Measurements from ENCODE around the gene PIAS2. TPM values are rescaled to one million over a fixed set of nuclear protein-coding genes. Genes with fewer than 3 reads are reported as not detected.

The PIAS2 gene
- total RNA-seq, 1 experiment from 2014 or later: 30.6 TPM

DNA sequence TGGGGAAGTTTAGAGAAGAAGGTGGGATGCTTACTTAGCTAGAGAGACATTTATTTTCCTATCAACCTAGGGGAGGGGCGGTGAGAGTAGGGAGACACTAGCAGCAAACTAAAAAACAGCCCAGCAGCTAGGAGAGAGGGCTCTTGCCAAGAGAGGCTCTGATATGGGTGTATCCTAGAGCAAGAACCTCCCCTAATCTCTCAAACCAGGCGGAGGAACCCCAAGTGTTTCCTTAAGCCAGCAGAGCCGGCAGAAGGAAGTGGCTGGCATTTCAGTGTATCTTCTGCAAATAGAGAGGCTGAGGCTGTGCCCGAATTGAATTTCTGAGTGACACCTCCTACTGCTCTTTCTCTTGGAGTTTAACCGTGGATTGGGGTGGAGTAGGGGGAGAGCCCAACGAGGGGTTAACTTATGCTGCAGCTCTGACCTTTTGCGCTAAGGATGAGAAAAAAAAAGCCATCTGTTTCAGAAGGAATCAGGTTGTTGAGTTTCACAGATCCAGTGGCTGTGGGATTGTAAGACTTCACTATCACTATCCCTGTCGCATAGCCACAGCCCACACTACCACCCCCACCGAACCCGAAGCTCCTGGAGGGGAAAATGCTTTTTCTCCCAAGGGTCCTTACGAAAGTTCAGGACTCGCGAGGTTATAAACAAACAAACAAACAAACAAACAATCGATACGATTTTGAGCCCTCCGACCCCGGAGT, 161.8 kb downstream of the PIAS2 start:
- in situ Hi-C loops (cut with HindIII; ENCODE audit: low pct_unique_long_range_greater_than_20kb, low sequenced_read_pairs) (no loop called here), intact Hi-C loops (cut with micrococcal nuclease; ENCODE audit: unreplicated experiment) (no loop called here)
- Histone ChIP-seq H3K4me3 (ENCODE audit: low read depth in 2 of 2, low read length in 2 of 2) (no peak overlapping the region), H3K36me3 (ENCODE audit: control insufficient read depth, insufficient read depth, low read length) (no peaks in the 10 kb centered on the region), H3K27ac (ENCODE audit: low read length) (no peak overlapping the region), H3K9me3 (ENCODE audit: control insufficient read depth, insufficient read depth, low read depth, low read length) (no peaks in the 10 kb centered on the region), H3K4me1 (ENCODE audit: control insufficient read depth, insufficient read depth, low read length) (no peaks in the 10 kb centered on the region), H3K27me3 (ENCODE audit: control insufficient read depth, insufficient read depth, low read length) (no peaks in the 10 kb centered on the region)
- no peak for TF ChIP-seq TCF7L2 (IDR thresholded peaks at IDR 0.05; ENCODE audit: low read depth, low read length)
- TF ChIP-seq SIN3A (IDR thresholded peaks at IDR 0.05; ENCODE audit: borderline replicate concordance, insufficient read depth, low read depth, low read length): no peak
- TF ChIP-seq, protein P1, sequence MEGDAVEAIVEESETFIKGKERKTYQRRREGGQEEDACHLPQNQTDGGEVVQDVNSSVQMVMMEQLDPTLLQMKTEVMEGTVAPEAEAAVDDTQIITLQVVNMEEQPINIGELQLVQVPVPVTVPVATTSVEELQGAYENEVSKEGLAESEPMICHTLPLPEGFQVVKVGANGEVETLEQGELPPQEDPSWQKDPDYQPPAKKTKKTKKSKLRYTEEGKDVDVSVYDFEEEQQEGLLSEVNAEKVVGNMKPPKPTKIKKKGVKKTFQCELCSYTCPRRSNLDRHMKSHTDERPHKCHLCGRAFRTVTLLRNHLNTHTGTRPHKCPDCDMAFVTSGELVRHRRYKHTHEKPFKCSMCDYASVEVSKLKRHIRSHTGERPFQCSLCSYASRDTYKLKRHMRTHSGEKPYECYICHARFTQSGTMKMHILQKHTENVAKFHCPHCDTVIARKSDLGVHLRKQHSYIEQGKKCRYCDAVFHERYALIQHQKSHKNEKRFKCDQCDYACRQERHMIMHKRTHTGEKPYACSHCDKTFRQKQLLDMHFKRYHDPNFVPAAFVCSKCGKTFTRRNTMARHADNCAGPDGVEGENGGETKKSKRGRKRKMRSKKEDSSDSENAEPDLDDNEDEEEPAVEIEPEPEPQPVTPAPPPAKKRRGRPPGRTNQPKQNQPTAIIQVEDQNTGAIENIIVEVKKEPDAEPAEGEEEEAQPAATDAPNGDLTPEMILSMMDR (IDR thresholded peaks at IDR 0.05): no peak
- TF ChIP-seq POLR2AphosphoS5 (IDR thresholded peaks at IDR 0.05; ENCODE audit: low read depth, low read length): no peak
- TF ChIP-seq, protein P2, sequence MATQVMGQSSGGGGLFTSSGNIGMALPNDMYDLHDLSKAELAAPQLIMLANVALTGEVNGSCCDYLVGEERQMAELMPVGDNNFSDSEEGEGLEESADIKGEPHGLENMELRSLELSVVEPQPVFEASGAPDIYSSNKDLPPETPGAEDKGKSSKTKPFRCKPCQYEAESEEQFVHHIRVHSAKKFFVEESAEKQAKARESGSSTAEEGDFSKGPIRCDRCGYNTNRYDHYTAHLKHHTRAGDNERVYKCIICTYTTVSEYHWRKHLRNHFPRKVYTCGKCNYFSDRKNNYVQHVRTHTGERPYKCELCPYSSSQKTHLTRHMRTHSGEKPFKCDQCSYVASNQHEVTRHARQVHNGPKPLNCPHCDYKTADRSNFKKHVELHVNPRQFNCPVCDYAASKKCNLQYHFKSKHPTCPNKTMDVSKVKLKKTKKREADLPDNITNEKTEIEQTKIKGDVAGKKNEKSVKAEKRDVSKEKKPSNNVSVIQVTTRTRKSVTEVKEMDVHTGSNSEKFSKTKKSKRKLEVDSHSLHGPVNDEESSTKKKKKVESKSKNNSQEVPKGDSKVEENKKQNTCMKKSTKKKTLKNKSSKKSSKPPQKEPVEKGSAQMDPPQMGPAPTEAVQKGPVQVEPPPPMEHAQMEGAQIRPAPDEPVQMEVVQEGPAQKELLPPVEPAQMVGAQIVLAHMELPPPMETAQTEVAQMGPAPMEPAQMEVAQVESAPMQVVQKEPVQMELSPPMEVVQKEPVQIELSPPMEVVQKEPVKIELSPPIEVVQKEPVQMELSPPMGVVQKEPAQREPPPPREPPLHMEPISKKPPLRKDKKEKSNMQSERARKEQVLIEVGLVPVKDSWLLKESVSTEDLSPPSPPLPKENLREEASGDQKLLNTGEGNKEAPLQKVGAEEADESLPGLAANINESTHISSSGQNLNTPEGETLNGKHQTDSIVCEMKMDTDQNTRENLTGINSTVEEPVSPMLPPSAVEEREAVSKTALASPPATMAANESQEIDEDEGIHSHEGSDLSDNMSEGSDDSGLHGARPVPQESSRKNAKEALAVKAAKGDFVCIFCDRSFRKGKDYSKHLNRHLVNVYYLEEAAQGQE (IDR thresholded peaks at IDR 0.05; ENCODE audit: insufficient read depth in 1 of 2, low read depth in 2 of 2, low read length in 1 of 2): no peak
- CTCF ChIA-PET: no interaction called here
- ATAC-seq (no peak), DNase-seq (ENCODE audit: low read depth, low spot score) (no peak)
- POLR2A ChIA-PET: no interaction called here
- BruUV-seq (replicated peaks): no TSS peak

GRCh38 chr18:46754661-46755292, 162.5 kb downstream of the PIAS2 start:
- TF ChIP-seq TCF7L2 (IDR thresholded peaks at IDR 0.05; ENCODE audit: low read depth, low read length): no peak
- no peak for DNase-seq (ENCODE audit: low read depth, low spot score)
- H3K9me3 ChIP-seq (ENCODE audit: control insufficient read depth, insufficient read depth, low read depth, low read length): no peaks in the 10 kb centered on the region
- H3K27ac ChIP-seq (ENCODE audit: low read length): no peak overlapping the region
- H3K36me3 ChIP-seq (ENCODE audit: control insufficient read depth, insufficient read depth, low read length): no peaks in the 10 kb centered on the region
- intact Hi-C loops (cut with micrococcal nuclease; ENCODE audit: unreplicated experiment) (no loop called here), in situ Hi-C loops (cut with HindIII; ENCODE audit: low pct_unique_long_range_greater_than_20kb, low sequenced_read_pairs) (no loop called here)
- BruUV-seq (replicated peaks): no TSS peak
- ATAC-seq: no peak
- ChIA-PET CTCF (no interaction called here), POLR2A (no interaction called here)
- no peaks in the 10 kb centered on the region for H3K4me1 ChIP-seq (ENCODE audit: control insufficient read depth, insufficient read depth, low read length)
- H3K4me3 ChIP-seq (ENCODE audit: low read depth in 2 of 2, low read length in 2 of 2): no peak overlapping the region
- no peaks in the 10 kb centered on the region for H3K27me3 ChIP-seq (ENCODE audit: control insufficient read depth, insufficient read depth, low read length)

DNA sequence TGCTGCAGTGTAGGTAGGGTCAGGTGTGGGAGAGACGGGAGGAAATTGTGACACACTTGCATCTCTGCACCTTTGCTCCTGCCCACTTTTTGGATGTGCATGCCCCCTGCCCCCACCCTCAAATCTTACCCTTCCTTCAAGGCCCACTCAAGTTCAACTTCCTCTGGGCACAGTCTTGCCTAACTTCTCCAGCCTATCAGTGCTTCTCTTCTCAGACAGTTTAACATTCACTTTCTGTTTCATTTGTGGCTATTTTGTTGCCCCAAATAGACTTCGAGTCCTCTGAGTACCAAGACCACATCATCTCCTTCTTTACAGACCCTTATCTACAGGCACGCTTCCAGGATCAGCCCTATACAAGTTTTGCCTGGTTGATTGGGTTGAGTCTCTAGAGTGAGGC, 163.1 kb downstream of the PIAS2 start:
- in situ Hi-C loops (cut with HindIII; ENCODE audit: low pct_unique_long_range_greater_than_20kb, low sequenced_read_pairs) (no loop called here), intact Hi-C loops (cut with micrococcal nuclease; ENCODE audit: unreplicated experiment) (no loop called here)
- TF ChIP-seq SIN3A (IDR thresholded peaks at IDR 0.05; ENCODE audit: borderline replicate concordance, insufficient read depth, low read depth, low read length) (no peak), POLR2AphosphoS5 (IDR thresholded peaks at IDR 0.05; ENCODE audit: low read depth, low read length) (no peak), TCF7L2 (IDR thresholded peaks at IDR 0.05; ENCODE audit: low read depth, low read length) (no peak)
- TF ChIP-seq, protein P1 (IDR thresholded peaks at IDR 0.05): no peak
- TF ChIP-seq, protein P2 (IDR thresholded peaks at IDR 0.05; ENCODE audit: insufficient read depth in 1 of 2, low read depth in 2 of 2, low read length in 1 of 2): no peak
- BruUV-seq (replicated peaks): no TSS peak
- no peak for DNase-seq (ENCODE audit: low read depth, low spot score)
- no peaks in the 10 kb centered on the region for H3K27me3 ChIP-seq (ENCODE audit: control insufficient read depth, insufficient read depth, low read length)
- no peaks in the 10 kb centered on the region for H3K36me3 ChIP-seq (ENCODE audit: control insufficient read depth, insufficient read depth, low read length)
- POLR2A ChIA-PET: no interaction called here
- no peak for ATAC-seq
- H3K9me3 ChIP-seq (ENCODE audit: control insufficient read depth, insufficient read depth, low read depth, low read length): no peaks in the 10 kb centered on the region
- CTCF ChIA-PET: no interaction called here
- H3K27ac ChIP-seq (ENCODE audit: low read length): no peak overlapping the region
- no peak overlapping the region for H3K4me3 ChIP-seq (ENCODE audit: low read depth in 2 of 2, low read length in 2 of 2)
- no peaks in the 10 kb centered on the region for H3K4me1 ChIP-seq (ENCODE audit: control insufficient read depth, insufficient read depth, low read length)
